BE2C (cell line): ENCODE data around the gene ALDH8A1.

Experiments used
- DNase-seq: peaks from one replicate; pipeline ENCODE4 v3.0.0-alpha.2; 2020
- H3K27me3 ChIP-seq: fragments of 250-450 bp; sonication (Bioruptor Pico); 2 replicates; pipeline ENCODE4 v1.5.1; 2020; ENCODE audit warnings: mild to moderate bottlenecking
- H3K36me3 ChIP-seq: fragments of 250-450 bp; sonication (Bioruptor Pico); 2 replicates; pipeline ENCODE4 v1.5.1; 2020; ENCODE audit warnings: mild to moderate bottlenecking
- H3K4me1 ChIP-seq: fragments of 250-450 bp; sonication (Bioruptor Pico); 2 replicates; pipeline ENCODE4 v1.5.1; 2020
- H3K4me3 ChIP-seq: 2 replicates; pipeline ENCODE4 v1.5.1; 2011; ENCODE audit warnings: low read depth, low read length
- H3K9me3 ChIP-seq: fragments of 250-450 bp; sonication (Bioruptor Pico); 2 replicates; pipeline ENCODE4 v1.5.1; 2020
- TF ChIP-seq, protein P1 (sequence below): IDR thresholded peaks from 2 replicates; pipeline ENCODE4 v1.5.1; 2012; ENCODE audit warnings: mild to moderate bottlenecking, low read depth, low read length

Gene ALDH8A1

DNA sequence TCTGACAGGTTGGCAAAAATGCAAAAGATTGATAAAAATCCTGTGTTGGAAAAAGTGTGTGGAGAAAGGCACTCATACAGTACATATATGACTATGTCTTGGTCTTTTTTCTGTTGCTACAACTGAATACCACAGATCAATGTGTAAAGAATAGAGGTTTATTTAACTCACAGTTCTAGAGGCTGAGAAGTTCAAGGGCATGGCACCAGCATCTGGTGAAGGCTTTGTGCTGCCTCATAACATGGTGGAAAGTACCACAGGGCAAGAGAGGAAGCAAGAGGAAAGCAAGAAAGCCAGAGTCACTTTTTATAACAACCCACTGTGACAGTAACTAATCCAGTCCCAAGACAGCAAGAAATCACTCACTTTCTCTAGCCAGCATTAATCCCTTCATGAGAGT is 57.5 kb downstream of the ALDH8A1 start:
- TF ChIP-seq, protein P1, sequence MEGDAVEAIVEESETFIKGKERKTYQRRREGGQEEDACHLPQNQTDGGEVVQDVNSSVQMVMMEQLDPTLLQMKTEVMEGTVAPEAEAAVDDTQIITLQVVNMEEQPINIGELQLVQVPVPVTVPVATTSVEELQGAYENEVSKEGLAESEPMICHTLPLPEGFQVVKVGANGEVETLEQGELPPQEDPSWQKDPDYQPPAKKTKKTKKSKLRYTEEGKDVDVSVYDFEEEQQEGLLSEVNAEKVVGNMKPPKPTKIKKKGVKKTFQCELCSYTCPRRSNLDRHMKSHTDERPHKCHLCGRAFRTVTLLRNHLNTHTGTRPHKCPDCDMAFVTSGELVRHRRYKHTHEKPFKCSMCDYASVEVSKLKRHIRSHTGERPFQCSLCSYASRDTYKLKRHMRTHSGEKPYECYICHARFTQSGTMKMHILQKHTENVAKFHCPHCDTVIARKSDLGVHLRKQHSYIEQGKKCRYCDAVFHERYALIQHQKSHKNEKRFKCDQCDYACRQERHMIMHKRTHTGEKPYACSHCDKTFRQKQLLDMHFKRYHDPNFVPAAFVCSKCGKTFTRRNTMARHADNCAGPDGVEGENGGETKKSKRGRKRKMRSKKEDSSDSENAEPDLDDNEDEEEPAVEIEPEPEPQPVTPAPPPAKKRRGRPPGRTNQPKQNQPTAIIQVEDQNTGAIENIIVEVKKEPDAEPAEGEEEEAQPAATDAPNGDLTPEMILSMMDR: no peak
- Histone ChIP-seq H3K4me3 (no peak overlapping the region), H3K36me3 (no peaks in the 10 kb centered on the region), H3K9me3 (no peaks in the 10 kb centered on the region), H3K4me1 (no peaks in the 10 kb centered on the region), H3K27me3 (no peaks in the 10 kb centered on the region)
- DNase-seq: no peak

DNA sequence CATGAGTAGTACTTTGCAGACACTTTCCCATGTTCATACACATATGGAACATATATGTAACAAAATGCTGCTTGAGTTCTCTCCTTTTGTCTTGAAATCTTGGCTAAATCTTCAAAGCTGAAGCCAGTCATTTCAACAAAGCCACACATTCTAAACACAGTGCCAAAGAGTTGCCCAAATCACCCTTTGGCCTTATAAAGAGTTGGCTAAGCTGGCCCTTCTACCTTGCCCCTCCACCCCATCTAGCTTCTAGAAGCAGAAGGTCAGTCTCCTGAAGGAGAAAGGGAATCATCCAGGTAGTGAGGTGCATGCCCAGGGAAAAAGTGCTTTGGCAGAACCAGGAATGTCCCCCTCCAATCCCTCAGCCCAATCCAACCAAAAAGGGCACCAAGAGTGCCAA is 58.3 kb downstream of the ALDH8A1 start:
- Histone ChIP-seq H3K4me1 (peaks cover 2% of the 10 kb centered on the region), H3K27me3 (no peaks in the 10 kb centered on the region), H3K9me3 (no peaks in the 10 kb centered on the region), H3K4me3 (no peak overlapping the region), H3K36me3 (no peaks in the 10 kb centered on the region)
- no peak for DNase-seq
- TF ChIP-seq, protein P1: no peak

DNA sequence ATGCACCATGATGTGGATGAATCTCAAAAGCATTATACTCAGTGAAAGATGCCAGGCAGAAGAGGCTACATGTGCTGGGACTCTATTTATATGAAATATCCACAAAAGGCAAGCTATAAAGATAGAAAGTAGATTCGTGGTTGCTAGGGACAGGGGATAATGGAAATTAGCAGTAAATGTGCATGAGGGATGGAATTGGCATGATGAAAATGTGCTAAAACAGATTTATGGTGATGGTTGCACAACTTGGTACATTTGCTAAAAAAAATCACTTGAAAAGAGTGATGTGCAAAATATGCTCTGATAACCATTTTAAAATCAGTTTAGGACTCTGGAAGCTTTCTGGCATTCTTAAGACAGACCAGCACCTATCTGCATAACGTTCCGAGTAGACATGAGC is 61.6 kb downstream of the ALDH8A1 start:
- peaks cover 12% of the 10 kb centered on the region for H3K4me1 ChIP-seq
- no peaks in the 10 kb centered on the region for H3K36me3 ChIP-seq
- H3K9me3 ChIP-seq: no peaks in the 10 kb centered on the region
- TF ChIP-seq, protein P1: no peak
- no peak overlapping the region for H3K4me3 ChIP-seq
- H3K27me3 ChIP-seq: no peaks in the 10 kb centered on the region
- DNase-seq: no peak

DNA sequence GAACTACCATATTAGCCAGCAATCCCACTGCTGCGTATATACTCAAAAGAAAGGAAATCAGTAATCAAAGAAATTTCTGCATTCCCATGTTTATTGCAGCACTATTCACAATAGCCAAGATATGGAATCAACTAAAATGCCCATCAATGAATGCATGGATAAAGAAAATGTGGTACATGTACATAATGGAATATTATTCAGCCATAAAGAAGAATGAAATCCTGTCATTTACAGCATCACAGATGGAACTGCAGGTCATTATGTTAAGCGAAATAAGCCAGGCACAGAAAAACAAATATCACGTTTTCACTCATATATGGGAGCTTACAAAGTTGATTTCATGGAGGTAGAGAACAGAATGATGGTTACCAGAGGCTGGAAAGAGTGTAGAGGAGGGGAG is 65.1 kb downstream of the ALDH8A1 start:
- no peak for DNase-seq
- peaks cover 18% of the 10 kb centered on the region for H3K4me1 ChIP-seq
- H3K27me3 ChIP-seq: no peaks in the 10 kb centered on the region
- TF ChIP-seq, protein P1: no peak
- no peaks in the 10 kb centered on the region for H3K9me3 ChIP-seq
- no peaks in the 10 kb centered on the region for H3K36me3 ChIP-seq
- H3K4me3 ChIP-seq: no peak overlapping the region

DNA sequence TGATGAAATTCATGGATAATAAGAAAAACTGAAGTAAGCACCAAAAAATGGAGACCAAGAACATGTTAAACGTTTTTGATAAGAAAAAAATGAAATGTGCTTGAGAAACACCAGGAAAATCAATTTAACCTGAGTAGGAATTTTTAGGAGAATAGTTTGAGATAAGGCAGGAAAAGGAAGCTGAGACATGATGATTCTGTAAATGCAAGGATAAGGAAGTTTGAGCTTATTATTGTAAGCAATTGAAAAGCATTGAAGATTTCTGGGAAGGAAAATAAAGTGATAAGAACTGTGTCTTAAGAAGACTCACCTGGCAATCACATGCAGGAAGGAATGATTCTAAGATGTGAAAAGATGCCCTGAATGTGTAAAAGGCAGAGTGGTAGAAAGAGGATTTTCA is 66.6 kb downstream of the ALDH8A1 start:
- no peaks in the 10 kb centered on the region for H3K36me3 ChIP-seq
- H3K4me1 ChIP-seq: peaks cover 18% of the 10 kb centered on the region
- TF ChIP-seq, protein P1: no peak
- no peak overlapping the region for H3K4me3 ChIP-seq
- H3K9me3 ChIP-seq: no peaks in the 10 kb centered on the region
- no peak for DNase-seq
- no peaks in the 10 kb centered on the region for H3K27me3 ChIP-seq

DNA sequence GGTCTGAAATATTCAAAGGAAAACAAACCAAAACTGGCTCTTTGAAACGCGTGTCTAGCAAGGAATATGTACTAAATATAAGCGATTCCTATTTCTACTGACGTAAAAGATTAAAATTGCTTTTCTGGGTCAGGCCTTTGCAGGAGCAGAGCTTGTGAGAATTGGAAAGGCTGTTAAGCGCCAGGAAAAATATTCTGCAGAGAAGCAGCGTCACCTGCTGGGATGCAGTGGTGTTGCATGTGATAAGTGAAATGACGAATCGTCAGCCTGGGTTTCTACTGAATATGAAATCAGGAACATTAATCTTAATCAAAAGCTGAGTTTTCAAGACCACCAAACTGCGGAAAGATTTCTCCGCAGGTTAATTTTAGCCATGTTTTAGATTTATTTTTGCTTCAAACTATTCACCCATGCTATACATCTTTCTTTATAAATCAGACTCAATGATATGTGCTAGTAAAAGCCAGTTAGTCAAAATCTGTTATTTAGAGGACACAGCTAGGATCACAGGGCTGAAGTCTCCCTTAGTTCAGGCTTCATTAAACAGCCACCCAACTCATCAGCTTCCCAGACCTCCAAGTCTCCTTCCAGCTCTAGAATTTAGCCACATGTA is 67.4 kb downstream of the ALDH8A1 start:
- TF ChIP-seq, protein P1: peak; percentile 98
- H3K4me3 ChIP-seq: no peak overlapping the region
- H3K4me1 ChIP-seq: peaks cover 18% of the 10 kb centered on the region
- no peaks in the 10 kb centered on the region for H3K36me3 ChIP-seq
- H3K9me3 ChIP-seq: no peaks in the 10 kb centered on the region
- no peaks in the 10 kb centered on the region for H3K27me3 ChIP-seq
- peak; percentile 68 for DNase-seq
